GM19025 (cell line): ENCODE measurements around the gene MOGAT3.
A peak's percentile ranks its signal among the peaks of the same experiment; 100 is the strongest.

Experiments used
- ATAC-seq: cut with Tn5 transposase; IDR thresholded peaks from one replicate; pipeline ENCODE4 v1.9.1; 2021; ENCODE audit warnings: mild to moderate bottlenecking, low read depth, moderate library complexity; ENCODE audit not compliant: unreplicated experiment

Gene MOGAT3

DNA sequence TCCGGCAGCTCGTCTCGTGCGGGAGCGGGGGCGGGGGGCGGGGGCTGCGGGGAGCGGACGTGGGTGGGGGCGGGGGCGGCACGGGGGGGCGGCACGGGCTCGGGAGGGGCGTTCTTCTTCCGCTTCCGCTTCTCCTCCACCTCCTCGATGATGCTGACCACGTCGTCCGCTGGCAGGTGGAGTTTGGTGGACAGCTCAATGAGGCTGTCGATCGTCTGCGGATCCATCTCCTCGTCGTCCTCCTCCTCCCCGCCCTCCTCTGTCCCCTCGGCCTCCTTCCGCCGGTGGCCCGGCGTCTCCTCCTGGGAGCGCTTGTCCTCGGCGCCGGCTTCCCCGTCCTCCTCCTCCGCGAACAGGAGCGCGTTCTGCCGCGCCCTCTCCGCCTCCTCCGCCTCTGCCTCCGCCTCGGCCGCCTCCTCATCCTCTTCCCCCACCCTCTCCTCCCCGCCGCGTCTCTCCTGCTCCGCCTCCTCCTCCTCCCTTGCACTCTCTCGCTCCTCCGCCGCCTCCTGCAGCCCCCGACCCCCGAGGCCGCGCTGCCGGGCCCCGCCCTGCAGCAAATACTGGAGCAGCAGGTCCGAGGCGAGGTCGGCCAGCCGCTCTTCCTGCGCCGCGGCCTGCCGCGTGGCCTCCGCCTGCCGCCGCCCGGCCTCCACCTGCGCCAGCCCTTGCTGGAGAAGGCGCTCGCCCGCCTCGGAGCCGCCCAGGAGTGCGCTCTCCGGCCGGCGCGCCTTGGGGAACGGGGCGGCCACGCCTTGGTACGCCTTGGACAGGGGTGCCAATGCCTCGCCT is 37.4 kb downstream of the MOGAT3 start:
- ATAC-seq: no peak

DNA sequence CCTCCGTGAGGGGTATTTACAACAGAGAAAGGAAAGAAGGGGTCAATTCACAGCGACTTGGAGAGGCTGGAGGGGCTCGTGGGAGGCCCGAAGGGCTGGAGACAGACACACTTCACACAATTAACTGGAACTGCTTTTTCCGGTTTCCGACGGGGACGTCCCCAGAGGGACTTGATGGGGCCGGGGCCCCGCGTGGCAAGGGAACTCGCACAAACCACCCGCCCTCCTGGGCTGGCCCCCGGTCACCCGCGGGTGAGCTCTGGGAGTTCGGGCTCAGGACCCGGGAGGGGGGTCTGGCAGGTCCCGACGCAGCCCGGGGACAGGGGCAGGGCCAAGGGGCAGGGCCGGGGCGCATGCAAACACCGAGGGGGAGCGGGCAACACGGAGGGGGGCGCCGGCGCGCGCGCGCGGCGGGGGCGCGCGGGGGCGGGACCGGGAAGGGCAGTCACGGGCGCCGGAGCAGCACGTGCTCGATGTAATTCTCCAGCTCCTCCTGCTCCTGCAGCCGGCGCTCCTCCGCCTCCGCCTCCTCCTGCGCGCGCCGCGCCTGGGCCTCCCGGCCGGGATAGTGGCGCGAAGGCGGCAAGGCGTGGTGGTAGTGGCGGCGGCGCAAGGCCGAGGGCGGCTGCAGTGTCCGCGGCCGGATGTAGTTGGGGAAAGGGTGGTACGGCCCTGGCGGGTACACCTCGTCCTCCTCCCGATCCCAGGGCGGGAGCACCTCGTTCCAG is 38.1 kb downstream of the MOGAT3 start:
- ATAC-seq: no peak

DNA sequence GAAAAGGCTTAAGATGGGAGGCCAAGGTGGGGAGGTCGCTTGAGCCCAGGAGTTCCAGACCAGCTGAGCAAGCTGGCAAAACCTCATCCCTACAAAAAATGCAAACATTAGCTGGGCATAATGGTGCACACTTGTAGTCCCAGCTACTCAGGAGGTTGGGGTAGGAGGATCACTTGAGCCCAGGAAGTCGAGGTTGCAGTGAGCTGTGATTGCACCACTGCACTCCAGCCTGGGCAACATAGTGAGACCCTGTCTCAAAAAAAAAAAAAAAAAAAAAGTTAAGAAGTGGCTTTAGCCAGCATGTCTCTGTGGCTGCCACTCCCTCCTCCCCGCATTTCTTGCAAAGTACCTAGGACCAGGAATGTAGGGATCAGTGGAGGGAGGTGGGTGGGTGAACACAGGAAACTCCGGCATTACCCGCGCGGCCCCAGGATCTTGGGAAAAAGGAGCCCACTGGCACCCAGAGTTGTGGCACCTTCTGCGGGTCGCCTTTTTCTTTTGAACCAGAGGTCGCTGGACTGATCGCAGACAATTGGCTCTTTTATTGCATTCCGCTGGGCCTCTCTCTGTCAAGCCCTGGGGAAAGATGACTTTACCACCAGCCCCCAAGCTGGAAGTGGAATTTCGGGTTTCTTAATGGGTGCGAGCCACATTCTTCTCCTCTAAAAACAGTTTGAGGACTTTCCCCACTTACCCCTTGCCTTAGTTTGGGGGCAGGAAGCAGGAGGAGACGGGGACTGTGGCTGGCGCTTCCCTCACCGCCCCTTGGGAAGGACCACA is 39.0 kb downstream of the MOGAT3 start:
- no peak for ATAC-seq

DNA sequence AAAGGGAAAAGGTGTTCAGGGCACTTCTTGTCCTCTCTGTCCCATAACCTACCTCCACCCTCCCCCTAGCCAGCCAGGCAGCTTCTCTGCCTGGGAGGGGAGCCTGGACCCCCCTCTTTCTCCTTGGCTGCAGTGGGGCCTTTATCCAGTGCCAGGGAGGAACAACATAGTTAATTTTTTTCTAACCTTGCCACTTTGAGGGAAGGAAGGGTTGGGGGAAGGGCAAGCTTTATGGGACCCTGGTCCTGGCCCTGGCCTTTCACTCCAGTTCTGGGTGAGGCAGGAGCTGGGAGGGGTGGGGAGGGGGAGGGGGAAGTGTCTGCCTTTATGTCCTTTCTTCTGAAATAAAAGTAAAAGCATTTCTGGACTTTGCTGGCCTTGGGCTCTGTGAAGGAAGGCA is 39.9 kb downstream of the MOGAT3 start:
- no peak for ATAC-seq

DNA sequence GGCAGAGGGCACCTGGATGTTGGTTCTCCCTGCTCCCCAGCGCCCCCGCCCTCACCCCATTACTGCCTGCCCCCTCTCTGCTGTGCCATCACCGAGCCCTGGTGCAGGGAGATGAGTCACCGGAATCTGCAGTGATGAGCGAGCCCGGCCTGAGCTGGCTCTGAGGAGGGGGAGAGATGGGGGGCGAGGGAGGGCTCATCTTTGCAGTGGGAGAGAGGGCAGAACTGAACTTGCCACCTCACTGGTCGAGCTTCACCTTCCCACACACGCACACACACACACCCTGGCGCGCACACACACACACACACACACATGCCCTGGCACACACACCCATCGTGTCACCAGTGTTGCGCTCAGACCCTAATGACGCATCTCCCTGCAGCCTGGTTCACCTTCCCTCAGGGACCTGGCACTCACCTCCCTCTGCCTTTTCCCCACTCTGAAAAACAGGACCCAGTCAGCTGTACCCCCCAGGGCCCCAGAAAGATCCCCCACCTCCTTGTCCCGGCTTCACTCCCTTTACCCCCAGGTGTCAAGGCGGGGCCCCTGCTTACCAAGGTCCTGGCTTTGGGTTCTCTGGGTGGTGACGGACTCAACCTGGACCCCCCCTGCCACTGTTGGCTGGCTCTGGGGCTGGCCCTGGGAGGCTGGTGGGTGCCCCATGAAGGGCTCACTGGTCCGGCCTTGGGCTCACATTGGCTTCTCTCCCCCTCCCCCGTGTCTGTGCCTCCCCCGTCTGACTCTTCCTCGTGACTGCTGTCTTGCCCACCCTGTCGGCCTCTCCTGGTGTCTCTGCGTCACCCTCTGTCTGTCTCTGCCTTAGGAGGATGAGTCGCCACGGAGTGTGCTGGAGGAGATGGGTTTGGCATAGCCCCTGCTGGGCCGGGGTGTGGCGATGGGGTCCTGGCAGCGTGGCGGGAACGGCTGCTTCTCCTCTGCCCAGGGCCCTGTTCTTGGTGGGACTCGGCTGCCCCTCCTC is 40.9 kb downstream of the MOGAT3 start:
- ATAC-seq: no peak

DNA sequence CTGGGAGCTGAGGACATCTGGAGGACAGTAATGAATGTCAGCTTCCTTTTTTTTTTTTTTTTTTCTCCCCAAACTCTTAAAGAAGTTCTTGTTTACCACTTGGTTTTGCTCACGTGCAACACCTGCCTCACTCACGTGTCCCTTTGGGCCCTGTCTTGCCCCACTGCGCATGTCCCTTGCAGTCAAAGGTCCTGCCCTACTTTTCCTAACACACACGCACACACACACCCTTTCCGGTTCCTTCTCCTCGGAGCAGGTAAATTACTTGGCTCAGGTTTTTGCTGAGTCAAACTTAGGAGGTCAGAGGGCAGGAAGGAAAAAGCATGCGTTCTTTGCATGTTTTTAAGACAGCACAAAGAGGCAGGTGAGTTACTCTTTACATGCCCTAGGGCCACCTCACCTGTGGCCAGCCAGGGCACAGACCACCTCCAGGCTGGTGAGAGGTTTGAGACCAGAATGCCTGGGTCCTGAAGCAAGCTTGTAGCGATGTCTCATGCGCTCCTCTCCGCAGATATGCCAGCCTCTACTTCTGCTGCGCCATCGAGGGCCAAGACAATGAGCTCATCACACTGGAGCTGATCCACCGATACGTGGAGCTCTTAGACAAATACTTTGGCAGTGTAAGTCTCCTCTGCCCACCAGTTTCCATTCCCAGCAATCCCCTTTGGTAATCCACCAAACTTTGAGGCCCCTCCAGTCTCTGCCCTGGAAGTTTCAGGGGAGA is 43.8 kb downstream of the MOGAT3 start:
- no peak for ATAC-seq

DNA sequence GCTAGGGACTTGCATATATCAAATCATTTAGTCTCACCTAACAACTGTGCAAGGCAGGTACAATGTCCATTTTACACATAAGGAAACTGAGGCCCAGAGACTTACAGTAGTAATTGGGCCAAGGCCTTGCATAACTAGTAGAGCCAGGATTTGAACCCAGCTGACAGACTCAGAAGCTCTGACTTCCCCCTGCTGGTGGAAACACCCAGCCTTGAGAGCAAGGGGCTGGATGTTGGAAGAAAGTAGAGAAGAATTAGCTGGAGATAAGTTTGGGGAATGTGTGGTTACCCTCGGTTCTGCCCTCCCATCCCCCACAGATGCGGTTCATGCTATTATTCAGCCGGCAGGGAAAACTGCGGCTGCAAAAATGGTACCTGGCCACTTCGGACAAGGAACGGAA is 44.6 kb downstream of the MOGAT3 start:
- ATAC-seq: no peak

DNA sequence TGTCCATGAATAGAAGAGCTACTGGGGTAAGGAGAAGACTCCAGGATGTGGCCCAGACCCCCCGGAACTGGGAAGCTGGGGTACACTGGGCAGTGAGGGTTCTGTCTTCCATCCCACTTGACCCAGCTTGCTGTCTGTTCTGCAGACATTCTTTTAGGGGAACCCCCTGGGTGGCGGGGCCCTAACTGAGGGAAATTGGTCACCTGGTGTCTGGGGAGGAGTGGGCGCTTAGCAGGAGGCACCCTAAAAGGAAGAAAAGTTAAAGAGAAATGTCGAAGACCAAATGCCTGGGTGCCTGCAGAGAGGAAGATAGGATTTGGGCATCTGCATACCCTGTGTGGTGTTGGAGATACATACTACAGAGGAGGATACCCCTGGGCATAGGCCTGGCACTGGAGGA is 45.5 kb downstream of the MOGAT3 start:
- ATAC-seq: no peak

DNA sequence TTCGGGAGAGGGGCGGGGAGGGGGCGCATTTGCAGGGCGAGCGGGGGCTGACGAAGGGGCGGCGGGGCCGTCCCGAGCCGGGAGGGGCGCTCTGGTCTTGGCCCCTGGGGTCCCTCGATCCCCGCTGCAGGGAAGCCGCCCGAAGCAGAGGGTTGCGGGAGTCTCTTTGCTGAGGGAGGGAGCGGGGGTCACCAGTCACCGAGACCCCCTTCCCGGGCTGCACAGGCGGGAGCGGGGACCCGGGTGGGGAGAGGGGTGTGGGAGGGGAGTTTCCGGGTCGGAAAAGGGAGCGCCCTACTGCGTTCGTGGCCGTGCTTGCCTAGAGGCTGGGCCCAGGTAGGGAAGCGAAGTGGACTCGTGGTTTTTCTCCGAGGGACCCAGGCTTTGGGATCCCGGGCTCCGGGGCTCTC is 46.1 kb downstream of the MOGAT3 start:
- peak; percentile 11 for ATAC-seq

DNA sequence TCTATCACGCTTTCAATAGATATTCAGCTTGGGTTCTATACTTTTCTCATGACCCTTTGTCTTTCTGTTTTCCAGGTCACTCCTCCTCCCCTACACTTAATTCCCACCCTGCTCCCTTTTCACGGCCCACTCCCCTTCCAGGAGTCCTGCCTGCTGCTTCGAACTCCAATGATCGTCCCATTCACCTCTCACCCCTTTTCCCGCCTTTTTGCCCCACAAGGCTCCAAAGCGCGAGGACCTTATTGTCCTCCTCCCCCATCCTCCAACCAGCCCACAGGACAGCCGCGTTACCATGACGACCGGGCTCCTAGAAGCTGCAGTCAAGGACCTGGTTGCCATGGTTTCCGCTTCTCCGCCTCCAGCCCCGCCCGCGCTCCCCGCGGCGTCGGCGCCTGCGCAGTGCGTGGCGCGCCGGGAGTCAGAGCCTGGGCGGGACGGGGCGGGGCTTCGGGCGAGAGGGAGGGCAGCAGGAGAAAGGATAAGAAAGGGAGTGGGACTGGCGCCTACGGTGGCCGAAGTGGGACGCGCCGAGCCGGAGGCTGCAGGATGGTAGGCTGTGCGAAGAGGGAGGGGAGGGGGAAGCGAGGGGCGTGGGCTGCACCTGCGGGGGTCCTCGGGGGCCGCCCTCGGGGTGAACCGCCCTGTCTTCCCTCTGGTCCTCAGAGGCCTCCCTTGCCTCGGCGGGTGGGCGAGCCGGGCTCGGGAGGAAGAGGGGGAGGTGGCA is 46.7 kb downstream of the MOGAT3 start, which contains the start of gene AP1S1:
TSS of gene AP1S1 (plus strand) at position 508 of the 724 bp plus-strand sequence. CDS start at position 547, 39 bp downstream.
- ATAC-seq: peak; percentile 80

DNA sequence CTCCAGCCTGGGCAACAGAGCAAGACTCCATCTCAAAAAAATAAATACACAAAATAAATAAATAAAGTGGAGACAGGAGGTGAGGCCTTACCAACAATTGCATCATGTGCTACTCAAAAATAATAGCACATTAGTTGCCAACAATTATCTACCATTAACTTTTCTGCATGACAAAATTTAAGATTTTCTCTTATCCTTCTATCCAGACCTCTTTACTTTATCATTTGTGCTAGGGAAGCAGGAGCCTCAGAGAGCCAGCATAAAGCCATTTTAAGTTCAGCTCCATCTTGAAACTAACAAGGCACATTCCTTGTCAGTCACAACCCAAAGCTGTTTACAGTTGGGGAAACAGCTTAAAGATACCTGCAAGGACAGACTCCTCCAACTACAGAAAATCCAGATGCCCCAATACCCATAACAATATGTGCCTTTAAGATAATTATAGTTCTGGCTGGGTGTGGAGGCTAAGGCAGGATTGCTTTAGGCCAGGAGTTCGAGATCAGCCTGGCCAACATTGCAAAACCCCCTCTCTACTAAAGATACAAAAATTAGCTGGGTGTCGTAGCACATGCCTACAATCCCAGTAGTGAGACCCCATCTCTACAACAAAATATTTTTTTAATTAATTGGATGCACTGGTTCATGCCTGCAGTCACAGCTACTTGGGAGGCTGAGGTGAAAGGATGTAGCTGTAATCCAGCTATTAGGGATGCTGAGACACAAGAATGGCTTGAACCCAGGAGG is 48.8 kb downstream of the MOGAT3 start:
- ATAC-seq: no peak
